LNCAP (cell line): ENCODE measurements around the gene CHMP3.

Source experiments
- TF ChIP-seq, protein P1 (sequence below): fragments of 450-650 bp; IDR thresholded peaks from 2 replicates; pipeline ENCODE4 v1.5.1; 2017; ENCODE audit warnings: mild to moderate bottlenecking

Gene CHMP3

DNA sequence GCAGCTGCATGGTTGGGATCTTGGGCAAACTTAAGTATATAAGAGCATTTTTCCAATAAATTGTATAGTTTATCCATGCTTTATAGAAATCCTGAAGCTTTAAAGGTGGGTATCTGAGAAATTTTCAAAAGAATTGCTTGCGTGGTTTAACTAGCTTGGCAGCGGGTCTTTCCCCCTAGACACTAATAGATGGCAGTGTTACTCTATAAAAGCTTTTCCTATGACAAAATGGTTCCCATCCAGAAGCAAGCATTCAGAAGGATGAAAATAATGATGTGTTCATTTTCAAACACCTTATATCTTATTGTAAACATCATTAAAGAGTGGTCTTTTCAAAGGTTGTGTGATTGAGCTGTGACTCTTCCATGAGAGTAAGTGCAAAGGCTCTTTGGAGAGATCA is 76.2 kb downstream of the CHMP3 start:
- TF ChIP-seq, protein P1, sequence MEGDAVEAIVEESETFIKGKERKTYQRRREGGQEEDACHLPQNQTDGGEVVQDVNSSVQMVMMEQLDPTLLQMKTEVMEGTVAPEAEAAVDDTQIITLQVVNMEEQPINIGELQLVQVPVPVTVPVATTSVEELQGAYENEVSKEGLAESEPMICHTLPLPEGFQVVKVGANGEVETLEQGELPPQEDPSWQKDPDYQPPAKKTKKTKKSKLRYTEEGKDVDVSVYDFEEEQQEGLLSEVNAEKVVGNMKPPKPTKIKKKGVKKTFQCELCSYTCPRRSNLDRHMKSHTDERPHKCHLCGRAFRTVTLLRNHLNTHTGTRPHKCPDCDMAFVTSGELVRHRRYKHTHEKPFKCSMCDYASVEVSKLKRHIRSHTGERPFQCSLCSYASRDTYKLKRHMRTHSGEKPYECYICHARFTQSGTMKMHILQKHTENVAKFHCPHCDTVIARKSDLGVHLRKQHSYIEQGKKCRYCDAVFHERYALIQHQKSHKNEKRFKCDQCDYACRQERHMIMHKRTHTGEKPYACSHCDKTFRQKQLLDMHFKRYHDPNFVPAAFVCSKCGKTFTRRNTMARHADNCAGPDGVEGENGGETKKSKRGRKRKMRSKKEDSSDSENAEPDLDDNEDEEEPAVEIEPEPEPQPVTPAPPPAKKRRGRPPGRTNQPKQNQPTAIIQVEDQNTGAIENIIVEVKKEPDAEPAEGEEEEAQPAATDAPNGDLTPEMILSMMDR: no peak

DNA sequence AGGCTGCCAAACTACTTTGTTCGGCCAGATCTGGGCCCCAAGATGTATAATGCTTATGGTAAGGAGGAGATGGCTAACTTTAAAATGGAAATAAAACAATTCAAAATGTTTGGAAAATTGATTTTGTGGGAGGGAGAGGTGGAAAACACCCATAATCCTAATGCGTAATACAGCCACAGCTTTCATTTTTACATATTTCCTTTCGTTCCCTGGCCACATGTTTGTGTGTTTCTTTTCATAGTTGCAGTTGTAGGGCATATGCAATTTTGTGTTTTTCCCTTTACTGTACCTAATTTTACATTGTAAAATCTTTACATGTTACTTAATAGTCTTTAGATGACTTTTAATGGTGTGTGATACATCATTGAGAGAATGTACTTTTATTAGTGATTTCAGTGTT is 77.4 kb downstream of the CHMP3 start:
- TF ChIP-seq, protein P1: no peak

DNA sequence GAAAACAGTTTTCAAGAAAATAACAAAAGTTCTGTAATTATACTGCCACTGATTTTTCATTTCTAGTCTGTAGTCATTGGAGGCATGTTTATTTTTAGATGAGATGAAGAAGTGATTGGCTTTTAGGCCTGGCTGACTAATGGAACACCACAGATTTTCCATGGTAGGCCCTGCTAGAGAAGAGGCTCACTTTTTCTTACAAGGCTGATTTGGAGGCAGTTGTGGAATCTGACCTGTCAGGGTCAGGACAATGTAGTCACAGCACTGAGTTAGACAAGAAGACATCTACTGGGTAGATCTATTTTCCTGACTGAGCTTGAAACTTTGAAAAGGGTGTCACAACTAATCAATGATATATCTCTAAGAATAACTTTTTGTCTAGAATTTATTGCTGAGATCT is 78.1 kb downstream of the CHMP3 start:
- TF ChIP-seq, protein P1: no peak

DNA sequence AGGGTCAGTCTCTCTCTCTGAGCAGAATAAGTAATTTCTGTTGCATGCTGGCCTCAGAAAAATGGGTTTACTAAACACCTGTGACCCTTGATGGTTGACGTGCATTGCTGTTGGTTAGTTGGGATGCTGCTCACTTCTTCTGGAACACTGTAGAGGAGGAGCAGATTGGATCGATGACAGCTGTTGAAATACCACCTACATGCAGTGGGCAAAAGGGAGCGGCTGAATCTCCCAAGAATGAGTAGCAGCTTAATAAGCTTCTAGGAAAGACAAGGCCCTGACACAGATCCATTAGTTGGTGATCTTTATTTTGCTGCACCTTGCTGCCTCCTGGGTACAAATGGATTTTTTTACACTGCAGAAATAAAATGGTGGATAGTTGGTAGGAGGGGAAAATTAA is 78.9 kb downstream of the CHMP3 start:
- TF ChIP-seq, protein P1: no peak

DNA sequence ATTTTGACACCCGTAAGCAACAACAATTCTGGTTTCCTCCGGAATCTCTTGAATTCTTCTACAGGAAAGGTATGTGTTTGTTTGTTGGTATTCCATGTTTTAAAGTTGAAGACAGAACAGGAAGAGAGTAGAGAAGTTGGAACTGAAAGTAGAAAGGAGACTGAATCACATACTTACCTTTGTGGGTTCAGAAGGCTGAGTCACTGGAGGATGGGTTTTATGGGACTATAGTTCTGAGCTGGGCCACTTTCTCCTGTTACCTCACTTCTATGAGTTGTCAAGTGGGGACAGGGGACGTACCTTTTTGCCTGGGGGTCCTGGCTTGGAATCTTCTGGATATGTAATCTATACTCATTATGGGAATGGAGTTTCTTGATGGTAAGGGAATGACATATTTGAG is 81.2 kb downstream of the CHMP3 start:
- TF ChIP-seq, protein P1: no peak

DNA sequence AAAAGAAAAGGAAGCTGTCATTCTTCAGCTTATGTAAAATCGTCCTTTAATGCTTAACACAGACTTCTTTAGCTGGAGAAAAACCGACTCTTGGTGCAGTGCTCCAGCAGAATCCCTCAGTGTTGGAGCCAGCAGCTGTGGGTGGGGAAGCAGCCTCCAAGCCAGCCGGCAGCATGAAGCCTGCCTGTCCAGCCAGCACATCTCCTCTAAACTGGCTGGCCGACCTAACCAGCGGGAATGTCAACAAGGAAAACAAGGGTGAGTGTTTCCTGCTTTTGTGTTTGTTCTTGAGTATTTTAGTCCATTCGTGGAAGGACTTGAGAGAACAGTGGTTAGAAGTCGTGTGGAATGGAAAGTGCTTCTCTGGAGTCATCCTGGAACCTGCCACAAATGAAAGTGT is 83.1 kb downstream of the CHMP3 start:
- TF ChIP-seq, protein P1: no peak

DNA sequence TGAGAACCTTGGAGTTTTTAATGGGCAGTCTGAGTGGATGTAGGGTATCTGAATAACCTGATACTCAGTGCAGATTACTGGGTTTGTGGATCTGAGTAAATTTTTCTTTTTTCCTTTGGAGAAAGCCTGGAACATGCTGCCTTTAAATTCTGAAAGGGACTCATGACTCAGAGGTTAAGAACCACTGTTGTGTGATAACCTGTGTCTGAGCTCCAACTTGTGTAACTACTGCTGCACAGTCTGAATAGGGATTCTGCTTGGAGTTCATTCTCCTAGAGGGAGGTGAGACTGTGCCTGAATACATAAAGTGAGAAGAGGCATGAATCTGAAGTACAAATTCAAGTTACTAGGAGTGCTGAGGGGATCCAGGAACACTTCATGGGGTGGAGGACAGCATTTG is 85.9 kb downstream of the CHMP3 start:
- TF ChIP-seq, protein P1: no peak

DNA sequence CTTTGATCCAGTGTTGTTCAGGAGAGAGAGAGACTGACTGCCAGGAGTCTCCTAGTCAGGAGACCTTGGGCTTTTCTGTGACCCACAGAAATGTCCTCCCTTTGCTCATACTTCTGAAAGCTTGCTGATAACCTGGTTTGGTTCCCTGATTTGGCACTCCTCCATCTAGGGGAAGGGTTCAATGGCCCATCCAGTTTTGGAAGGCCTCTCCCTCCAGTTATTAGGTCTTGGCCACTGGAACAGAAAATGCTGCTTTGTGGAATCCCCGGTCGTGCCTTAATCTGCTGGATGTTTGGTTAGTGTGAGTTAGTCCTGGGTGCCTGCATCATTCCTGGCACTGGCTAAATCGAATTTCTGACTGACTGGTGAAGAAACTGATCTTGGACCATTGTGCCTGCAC is 86.3 kb downstream of the CHMP3 start:
- TF ChIP-seq, protein P1: no peak
